Smooth muscle cell (in vitro differentiated cells): Measurements from ENCODE around the gene TRIM50. TPM values are rescaled to one million over a fixed set of nuclear protein-coding genes. Genes with fewer than 3 reads are reported as not detected.
"Not testable (repeated sequence)": the region's sequence is repeated elsewhere in the genome, so short reads cannot be mapped to it uniquely, and the experiment has no call there.

Experiments used
- DNase-seq: peaks from one replicate; lab custom pipeline; 2025; ENCODE audit not compliant: unreplicated experiment; lab: John Stamatoyannopoulos, UW
- H2AFZ ChIP-seq: fragments of 200-600 bp; sonication (generic); 2 replicates; pipeline ENCODE4 v1.6.0; 2016; ENCODE audit warnings: antibody characterized with exemption, low read depth, mild to moderate bottlenecking
- H3F3A ChIP-seq: fragments of 200-600 bp; sonication (generic); 2 replicates; pipeline ENCODE4 v1.6.0; 2017; ENCODE audit warnings: antibody characterized with exemption, low read depth
- H3K27ac ChIP-seq: fragments of 200-600 bp; sonication (generic); 2 replicates; pipeline ENCODE4 v1.5.1; 2016; ENCODE audit warnings: low read depth, mild to moderate bottlenecking
- H3K27me3 ChIP-seq: fragments of 200-600 bp; sonication (generic); 2 replicates; pipeline ENCODE4 v1.6.1; 2016; ENCODE audit warnings: low read depth, mild to moderate bottlenecking
- H3K36me3 ChIP-seq: fragments of 200-600 bp; sonication (generic); 2 replicates; pipeline ENCODE4 v1.5.1; 2016; ENCODE audit warnings: low read depth
- H3K4me1 ChIP-seq: fragments of 200-600 bp; sonication (generic); 2 replicates; pipeline ENCODE4 v1.5.1; 2016; ENCODE audit warnings: low read depth
- H3K4me2 ChIP-seq: fragments of 200-600 bp; sonication (generic); 2 replicates; pipeline ENCODE4 v1.6.0; 2016; ENCODE audit warnings: mild to moderate bottlenecking
- H3K4me3 ChIP-seq: fragments of 200-600 bp; sonication (generic); 2 replicates; pipeline ENCODE4 v1.5.1; 2016; ENCODE audit warnings: mild to moderate bottlenecking
- H3K79me2 ChIP-seq: fragments of 200-600 bp; sonication (generic); 2 replicates; pipeline ENCODE4 v1.6.0; 2016; ENCODE audit warnings: low read depth, mild to moderate bottlenecking
- H3K9ac ChIP-seq: fragments of 200-600 bp; sonication (generic); 2 replicates; pipeline ENCODE4 v1.6.0; 2016; ENCODE audit warnings: low read depth
- H3K9me3 ChIP-seq: fragments of 200-600 bp; sonication (generic); replicated peaks from 2 replicates; pipeline ENCODE4 v1.5.1; 2016; ENCODE audit warnings: low read depth
- H4K20me1 ChIP-seq: fragments of 200-600 bp; sonication (generic); 2 replicates; pipeline ENCODE4 v1.6.0; 2016; ENCODE audit warnings: low read depth
- WGBS: methylation state at CpG from one replicate; pipeline ENCODE4 v1.1.7; 2016; ENCODE audit warnings: low lambda C conversion rate; 5-methylcytosine and 5-hydroxymethylcytosine counted together
- polyA plus RNA-seq: library from polyadenylated mRNA; unstranded; fragments of >200 nt; fragmentation: Nextera tagmentation; extraction: Ambion mirVana; gene quantifications from 2 replicates; pipeline ENCODE4 v1.2.1, GENCODE V29; 2016
- total RNA-seq: library from RNA; depleted of rRNA; stranded (reverse); fragments of >200 nt; gene quantifications from 2 replicates; pipeline ENCODE4 v1.2.3, GENCODE V29; 2014
- TF ChIP-seq, protein P1 (sequence below): fragments of 200-600 bp; sonication (generic); IDR thresholded peaks from 2 replicates; pipeline ENCODE4 v1.5.1; 2017; ENCODE audit warnings: borderline replicate concordance, mild to moderate bottlenecking, antibody characterized with exemption; ENCODE audit not compliant: insufficient read depth, poor library complexity, severe bottlenecking

TRIM50 gene
- total and polyA plus RNA-seq, 2 experiments from 2014 or later: not detected

DNA sequence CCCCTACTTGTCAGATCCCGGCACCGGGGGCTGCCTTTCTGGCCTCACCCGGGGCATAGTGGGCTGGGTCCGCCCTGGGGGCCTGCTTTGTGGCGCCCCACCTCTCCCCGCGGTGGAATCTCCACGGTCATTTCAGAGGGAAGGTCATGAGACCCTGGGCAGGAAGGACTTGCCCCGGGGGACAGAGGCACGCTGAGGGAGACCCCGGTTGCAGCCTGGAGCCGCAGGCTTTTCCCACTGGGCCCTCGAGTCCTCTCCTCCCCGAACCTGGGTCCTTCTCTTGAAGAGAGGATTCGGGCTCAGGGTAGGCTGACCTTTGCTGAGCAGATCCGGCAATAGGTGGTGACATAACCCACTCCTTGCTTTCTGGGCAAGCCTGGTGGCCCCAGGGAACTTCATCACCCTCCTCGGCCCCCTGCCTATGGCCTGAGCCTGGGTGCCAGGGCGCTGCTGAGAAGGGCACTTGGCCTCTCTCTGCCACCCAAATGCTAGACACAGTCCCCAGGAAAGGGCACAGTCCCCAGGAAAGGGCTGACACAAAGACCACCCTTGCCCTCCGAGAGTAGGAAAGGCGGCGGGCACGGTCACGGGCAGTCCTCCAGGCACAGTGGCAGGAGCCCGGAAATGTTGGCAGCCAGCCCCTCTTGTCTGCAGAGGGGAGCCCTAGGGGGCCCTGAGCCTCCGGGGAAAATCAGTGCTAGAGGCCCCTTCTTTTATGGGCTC, 36.3 kb upstream of the TRIM50 start:
- Histone ChIP-seq H3K36me3 (no peaks in the 10 kb centered on the region), H3K9me3 (no peaks in the 10 kb centered on the region), H3K4me3 (no peak overlapping the region), H4K20me1 (no peaks in the 10 kb centered on the region), H3K27ac (no peak overlapping the region), H3K4me2 (no peak overlapping the region), H2AFZ (no peak overlapping the region), H3K9ac (no peak overlapping the region), H3K4me1 (no peaks in the 10 kb centered on the region), H3F3A (no peaks in the 10 kb centered on the region), H3K79me2 (no peaks in the 10 kb centered on the region), H3K27me3 (no peaks in the 10 kb centered on the region)
- TF ChIP-seq, protein P1, sequence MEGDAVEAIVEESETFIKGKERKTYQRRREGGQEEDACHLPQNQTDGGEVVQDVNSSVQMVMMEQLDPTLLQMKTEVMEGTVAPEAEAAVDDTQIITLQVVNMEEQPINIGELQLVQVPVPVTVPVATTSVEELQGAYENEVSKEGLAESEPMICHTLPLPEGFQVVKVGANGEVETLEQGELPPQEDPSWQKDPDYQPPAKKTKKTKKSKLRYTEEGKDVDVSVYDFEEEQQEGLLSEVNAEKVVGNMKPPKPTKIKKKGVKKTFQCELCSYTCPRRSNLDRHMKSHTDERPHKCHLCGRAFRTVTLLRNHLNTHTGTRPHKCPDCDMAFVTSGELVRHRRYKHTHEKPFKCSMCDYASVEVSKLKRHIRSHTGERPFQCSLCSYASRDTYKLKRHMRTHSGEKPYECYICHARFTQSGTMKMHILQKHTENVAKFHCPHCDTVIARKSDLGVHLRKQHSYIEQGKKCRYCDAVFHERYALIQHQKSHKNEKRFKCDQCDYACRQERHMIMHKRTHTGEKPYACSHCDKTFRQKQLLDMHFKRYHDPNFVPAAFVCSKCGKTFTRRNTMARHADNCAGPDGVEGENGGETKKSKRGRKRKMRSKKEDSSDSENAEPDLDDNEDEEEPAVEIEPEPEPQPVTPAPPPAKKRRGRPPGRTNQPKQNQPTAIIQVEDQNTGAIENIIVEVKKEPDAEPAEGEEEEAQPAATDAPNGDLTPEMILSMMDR: no peak
- DNase-seq: no peak
- WGBS: 84% methylated on average over 25 of the region's 25 CpGs

- Histone ChIP-seq H3K36me3 (no peaks in the 10 kb centered on the region), H3K79me2 (no peaks in the 10 kb centered on the region), H2AFZ (no peak overlapping the region), H3F3A (no peaks in the 10 kb centered on the region), H4K20me1 (no peaks in the 10 kb centered on the region), H3K9ac (no peak overlapping the region), H3K27ac (no peak overlapping the region), H3K4me3 (no peak overlapping the region), H3K4me1 (no peaks in the 10 kb centered on the region), H3K4me2 (no peak overlapping the region), H3K9me3 (no peaks in the 10 kb centered on the region), H3K27me3 (no peaks in the 10 kb centered on the region)
- 92% methylated on average over 26 of the region's 28 CpGs for WGBS
- DNase-seq: no peak
- TF ChIP-seq, protein P1: no peak
Observed at GRCh38 chr7:73363225-73364005, 35.5 kb upstream of the TRIM50 start.

DNA sequence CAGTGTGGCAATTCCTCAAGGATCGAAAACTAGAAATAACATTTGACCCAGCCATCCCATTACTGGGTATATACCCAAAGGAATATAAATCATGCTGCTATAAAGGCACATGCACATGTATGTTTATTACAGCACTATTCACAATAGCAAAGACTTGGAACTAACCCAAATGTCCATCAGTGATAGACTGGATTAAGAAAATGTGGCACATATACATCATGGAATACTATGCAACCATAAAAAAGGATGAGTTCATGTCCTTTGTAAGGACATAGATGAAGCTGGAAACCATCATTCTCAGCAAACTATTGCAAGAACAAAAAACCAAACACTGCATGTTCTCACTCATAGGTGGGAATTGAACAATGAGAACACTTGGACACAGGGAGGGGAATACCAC, 32.7 kb upstream of the TRIM50 start:
- H3K27ac ChIP-seq, H2AFZ ChIP-seq, H3K9ac ChIP-seq, H3K4me1 ChIP-seq, H3K27me3 ChIP-seq, H3K4me2 ChIP-seq, H3F3A ChIP-seq, H3K79me2 ChIP-seq, H3K4me3 ChIP-seq, DNase-seq, H3K9me3 ChIP-seq, H3K36me3 ChIP-seq, H4K20me1 ChIP-seq: not testable (repeated sequence)
- WGBS: 100% methylated on average over 1 of the region's 1 CpG

- 94% methylated on average over 12 of the region's 13 CpGs for WGBS
- no peaks in the 10 kb centered on the region for H3K36me3 ChIP-seq
Observed at GRCh38 chr7:73359746-73360375, 32.0 kb upstream of the TRIM50 start.

More at GRCh38 chr7:73359746-73360375, 32.0 kb upstream of the TRIM50 start:
- DNase-seq: no peak
- no peaks in the 10 kb centered on the region for H3K79me2 ChIP-seq
- no peaks in the 10 kb centered on the region for H3K9me3 ChIP-seq
- H3K27me3 ChIP-seq: no peaks in the 10 kb centered on the region
- H3K4me2 ChIP-seq: no peak overlapping the region
- H3K9ac ChIP-seq: no peak overlapping the region
- TF ChIP-seq, protein P1: no peak
- no peak overlapping the region for H2AFZ ChIP-seq
- H3K4me1 ChIP-seq: no peaks in the 10 kb centered on the region
- H3K4me3 ChIP-seq: no peak overlapping the region
- no peak overlapping the region for H3K27ac ChIP-seq
- H4K20me1 ChIP-seq: no peaks in the 10 kb centered on the region
- no peaks in the 10 kb centered on the region for H3F3A ChIP-seq
